Ishikawa (cell line): Measurements from ENCODE around the gene PRKAR2A.
A peak's percentile ranks its signal among the peaks of the same experiment; 100 is the strongest.

Source experiments
- CEBPB ChIP-seq: IDR thresholded peaks from 2 replicates; pipeline ENCODE4 v1.6.1; 2012
- CREB1 ChIP-seq: IDR thresholded peaks from 2 replicates; pipeline ENCODE4 v1.6.1; 2012; ENCODE audit warnings: low read depth
- EGR1 ChIP-seq: IDR thresholded peaks from 2 replicates; pipeline ENCODE4 v1.6.1; 2012
- EP300 ChIP-seq: IDR thresholded peaks from 2 replicates; pipeline ENCODE4 v1.6.1; 2012; ENCODE audit warnings: borderline replicate concordance
- FOXM1 ChIP-seq: IDR thresholded peaks from 2 replicates; pipeline ENCODE4 v1.6.1; 2012; ENCODE audit warnings: low read depth, borderline replicate concordance
- MAX ChIP-seq: IDR thresholded peaks from 2 replicates; pipeline ENCODE4 v1.6.1; 2012
- NFIC ChIP-seq: IDR thresholded peaks from 2 replicates; pipeline ENCODE4 v1.6.1; 2012
- RAD21 ChIP-seq: IDR thresholded peaks from 2 replicates; pipeline ENCODE4 v1.6.1; 2012; ENCODE audit warnings: low read depth
- REST ChIP-seq: IDR thresholded peaks from 2 replicates; pipeline ENCODE4 v1.6.1; 2012; ENCODE audit warnings: low read depth, mild to moderate bottlenecking
- TAF1 ChIP-seq: IDR thresholded peaks from 2 replicates; pipeline ENCODE4 v1.6.1; 2012; ENCODE audit warnings: low read depth, mild to moderate bottlenecking
- TCF12 ChIP-seq: IDR thresholded peaks from 2 replicates; pipeline ENCODE4 v1.6.1; 2012; ENCODE audit warnings: low read depth
- TEAD4 ChIP-seq: IDR thresholded peaks from 2 replicates; pipeline ENCODE4 v1.6.1; 2012
- USF1 ChIP-seq: IDR thresholded peaks from 2 replicates; pipeline ENCODE4 v1.6.1; 2012
- YY1 ChIP-seq: IDR thresholded peaks from 2 replicates; pipeline ENCODE4 v1.6.1; 2012; ENCODE audit warnings: low read depth
- ZBTB7A ChIP-seq: IDR thresholded peaks from 2 replicates; pipeline ENCODE4 v1.6.1; 2012; ENCODE audit warnings: low read depth

Gene PRKAR2A

GRCh38 chr3:48804930-48805329 lies 42.7 kb downstream of the PRKAR2A start:
- TF ChIP-seq EGR1 (no peak), ZBTB7A (no peak), REST (no peak), FOXM1 (no peak), CREB1 (no peak), TAF1 (no peak), NFIC (no peak)

- TF ChIP-seq RAD21 (no peak), REST (no peak), NFIC (peak; percentile 57)
Measured at GRCh38 chr3:48798998-48799397, 48.7 kb downstream of the PRKAR2A start.

GRCh38 chr3:48797626-48798025 lies 50.0 kb downstream of the PRKAR2A start:
- TF ChIP-seq CREB1 (no peak), NFIC (no peak), EGR1 (no peak), TEAD4 (no peak), ZBTB7A (no peak), EP300 (no peak)

- TF ChIP-seq TCF12 (no peak), CEBPB (no peak), ZBTB7A (no peak), EGR1 (no peak), RAD21 (no peak), NFIC (peak; percentile 41; the same call in 1 of the 2 replicates)
Measured at GRCh38 chr3:48795997-48796732, 51.5 kb downstream of the PRKAR2A start.

DNA sequence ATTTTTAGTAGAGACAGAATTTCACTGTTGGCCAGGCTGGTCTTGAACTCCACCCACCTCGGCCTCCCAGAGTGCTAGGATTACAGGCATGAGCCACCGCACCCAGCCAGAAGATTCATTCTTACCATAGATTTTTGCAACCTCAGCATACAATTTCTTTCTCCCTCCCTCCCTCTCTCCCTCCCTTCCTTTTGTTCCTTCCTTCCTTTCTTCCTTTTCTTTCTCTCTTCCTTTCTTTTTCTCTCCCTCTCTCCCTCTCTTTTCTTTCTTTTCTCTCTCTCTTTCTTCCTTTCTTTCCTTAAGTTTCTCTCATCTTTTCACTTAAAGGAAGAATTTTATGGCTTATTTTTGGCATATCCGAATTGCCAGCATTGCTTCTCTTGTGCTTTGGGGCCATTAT lies 58.0 kb downstream of the PRKAR2A start:
- no peak for TF ChIP-seq MAX
- TF ChIP-seq TEAD4 = no peak
- no peak for TF ChIP-seq FOXM1
- TF ChIP-seq REST = no peak
- TF ChIP-seq RAD21 = no peak

DNA sequence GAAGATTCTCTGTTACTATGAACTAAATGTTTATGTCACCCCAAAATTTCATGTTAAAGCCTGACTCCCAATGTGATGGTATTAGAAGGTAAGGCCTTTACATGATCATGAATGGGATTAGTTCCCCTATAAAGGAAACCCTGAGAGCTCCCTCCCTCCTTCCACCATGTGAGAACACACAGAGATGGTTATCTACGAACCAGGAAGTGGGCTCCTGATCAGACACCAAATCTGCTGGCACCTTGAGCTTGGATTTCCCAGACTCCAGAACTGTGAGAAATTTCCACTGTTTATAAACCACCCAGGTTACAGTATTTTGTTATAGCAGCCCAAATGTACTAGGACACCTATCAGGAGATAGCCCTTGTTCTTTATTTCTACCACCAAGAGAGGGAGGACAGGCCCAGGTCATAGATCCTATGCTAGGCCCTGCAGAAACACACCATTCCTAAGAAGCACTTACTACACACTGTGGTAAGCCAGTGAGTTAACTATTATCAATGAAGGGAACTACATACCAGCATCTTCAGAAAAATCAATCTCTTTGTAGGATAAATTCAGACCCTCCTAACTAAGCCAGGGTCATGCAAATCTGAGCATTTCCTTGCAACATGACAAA lies 59.0 kb downstream of the PRKAR2A start:
- TF ChIP-seq ZBTB7A (no peak), EGR1 (no peak), REST (no peak), USF1 (no peak), FOXM1 (no peak), CREB1 (no peak), MAX (no peak), NFIC (no peak), TEAD4 (no peak), RAD21 (no peak), YY1 (no peak), EP300 (no peak), CEBPB (no peak), TAF1 (no peak), TCF12 (no peak)
